ENCODE measurements around the gene MRPS7. TPM values are rescaled to one million over a fixed set of nuclear protein-coding genes. Genes with fewer than 3 reads are reported as not detected.

MRPS7 gene
- total and polyA plus RNA-seq, 2 of the 8 experiments (the other 6 are each of a cell fraction or from before 2014, with no cell fraction given), result 63.4 to 79.4 TPM

GRCh38 chr17:75301502-75302206 is 40.0 kb downstream of the MRPS7 start (continued):
- TF ChIP-seq KDM1A (IDR thresholded peaks at IDR 0.05; ENCODE audit: borderline replicate concordance, low read length), result no peak
- TF ChIP-seq MAFK (IDR thresholded peaks at IDR 0.05; ENCODE audit: low read depth, low read length), result no peak
- no peak for TF ChIP-seq TAF7 (optimal IDR thresholded peaks at IDR 0.05; ENCODE audit: borderline replicate concordance, low read depth, low read length)
- TF ChIP-seq SP4 (IDR thresholded peaks at IDR 0.05; ENCODE audit: low read length), result no peak
